Neural progenitor cell (in vitro differentiated cells): ENCODE results near the gene FANCL. TPM values are rescaled to one million over a fixed set of nuclear protein-coding genes. Genes with fewer than 3 reads are reported as not detected.
A peak's percentile ranks its signal among the peaks of the same experiment; 100 is the strongest.
"Not testable (repeated sequence)": the region's sequence is repeated elsewhere in the genome, so short reads cannot be mapped to it uniquely, and the experiment has no call there.

Experiments used
- DNase-seq: peaks from one replicate; pipeline ENCODE4 v3.0.0-alpha.2; 2016; ENCODE audit warnings: low spot score
- H2AFZ ChIP-seq: fragments of 200-600 bp; sonication (generic); replicated peaks from 2 replicates; pipeline ENCODE4 v1.6.1; 2016; ENCODE audit warnings: antibody characterized with exemption
- H3F3A ChIP-seq: fragments of 200-600 bp; sonication (generic); 2 replicates; pipeline ENCODE4 v1.6.1; 2016; ENCODE audit warnings: antibody characterized with exemption, low read depth
- H3K27ac ChIP-seq: fragments of 200-600 bp; sonication (generic); 2 replicates; pipeline ENCODE4 v1.5.1; 2016; ENCODE audit warnings: mild to moderate bottlenecking
- H3K27me3 ChIP-seq: fragments of 200-600 bp; sonication (generic); 2 replicates; pipeline ENCODE4 v1.6.1; 2016; ENCODE audit warnings: mild to moderate bottlenecking, moderate library complexity
- H3K36me3 ChIP-seq: fragments of 200-600 bp; sonication (generic); 2 replicates; pipeline ENCODE4 v1.5.1; 2016
- H3K4me1 ChIP-seq: fragments of 200-600 bp; sonication (generic); 2 replicates; pipeline ENCODE4 v1.6.1; 2016; ENCODE audit warnings: mixed run types
- H3K4me2 ChIP-seq: fragments of 200-600 bp; sonication (generic); 2 replicates; pipeline ENCODE4 v1.6.1; 2016
- H3K4me3 ChIP-seq: fragments of 200-600 bp; sonication (generic); 2 replicates; pipeline ENCODE4 v1.5.1; 2016
- H3K79me2 ChIP-seq: fragments of 200-600 bp; sonication (generic); 2 replicates; pipeline ENCODE4 v1.6.1; 2016; ENCODE audit warnings: low read depth
- H3K9ac ChIP-seq: fragments of 200-600 bp; sonication (generic); 2 replicates; pipeline ENCODE4 v1.6.1; 2016
- H3K9me3 ChIP-seq: fragments of 200-600 bp; sonication (generic); 2 replicates; pipeline ENCODE4 v1.5.1; 2016; ENCODE audit warnings: low read depth
- H4K20me1 ChIP-seq: fragments of 200-600 bp; sonication (generic); 2 replicates; pipeline ENCODE4 v1.6.1; 2016; ENCODE audit warnings: low read depth
- H3K27ac Mint-ChIP-seq: 3 replicates; pipeline ENCODE4 v1.8.0; 2021; ENCODE audit warnings: mixed read lengths
- H3K27me3 Mint-ChIP-seq: 2 replicates; pipeline ENCODE4 v1.8.0; 2022; ENCODE audit warnings: low read depth, mild to moderate bottlenecking, inconsistent platforms, moderate library complexity, mixed read lengths; ENCODE audit not compliant: insufficient read depth
- H3K36me3 Mint-ChIP-seq: 3 replicates; pipeline ENCODE4 v1.8.0; 2021; ENCODE audit warnings: mixed read lengths
- H3K4me1 Mint-ChIP-seq: 3 replicates; pipeline ENCODE4 v1.8.0; 2021; ENCODE audit warnings: mixed read lengths
- H3K4me3 Mint-ChIP-seq: 3 replicates; pipeline ENCODE4 v1.8.0; 2021; ENCODE audit warnings: mild to moderate bottlenecking, moderate library complexity, mixed read lengths
- H3K9me3 Mint-ChIP-seq: 3 replicates; pipeline ENCODE4 v1.8.0; 2020; ENCODE audit warnings: mixed read lengths
- CTCF ChIP-seq: fragments of 200-600 bp; sonication (generic); IDR thresholded peaks from 2 replicates; pipeline ENCODE4 v1.5.1; 2017; ENCODE audit warnings: antibody characterized with exemption, mild to moderate bottlenecking
- EZH2 ChIP-seq: fragments of 200-600 bp; sonication (generic); IDR thresholded peaks from 2 replicates; pipeline ENCODE4 v1.6.1; 2017; ENCODE audit warnings: antibody characterized with exemption, mild to moderate bottlenecking, moderate library complexity
- EZH2phosphoT487 ChIP-seq: fragments of 200-600 bp; sonication (generic); IDR thresholded peaks from 2 replicates; pipeline ENCODE4 v1.6.1; 2017; ENCODE audit warnings: antibody characterized with exemption
- total RNA-seq: library from RNA; depleted of rRNA; stranded (reverse); fragments of >200 nt; gene quantifications from 2 replicates; pipeline ENCODE4 v1.2.3, GENCODE V29; 2015; ENCODE audit warnings: low replicate concordance

FANCL gene
- total RNA-seq, 1 donor from 2014 or later, result 189 TPM

GRCh38 chr2:58251331-58252201, 10.4 kb upstream of the FANCL start:
- DNase-seq, H3K27me3 ChIP-seq, H3K27ac ChIP-seq, H3K4me1 ChIP-seq, H3K36me3 ChIP-seq, H4K20me1 ChIP-seq, H3K4me2 ChIP-seq, H3F3A ChIP-seq, H3K27ac Mint-ChIP-seq, H3K36me3 Mint-ChIP-seq, H3K9me3 ChIP-seq, H3K27me3 Mint-ChIP-seq, H3K9me3 Mint-ChIP-seq, H3K4me1 Mint-ChIP-seq, H3K4me3 ChIP-seq, H2AFZ ChIP-seq, H3K9ac ChIP-seq, H3K4me3 Mint-ChIP-seq, H3K79me2 ChIP-seq: not testable (repeated sequence)

GRCh38 chr2:58241546-58241864, 380 bp upstream of the FANCL start:
- peaks cover 6% of the 10 kb centered on the region for H4K20me1 ChIP-seq
- no peaks in the 10 kb centered on the region for H3K9me3 ChIP-seq
- Mint-ChIP-seq H3K4me3 (peak overlapping the region; percentile 93), H3K27me3 (peaks cover 2% of the 10 kb centered on the region), H3K9me3 (peaks cover 13% of the 10 kb centered on the region), H3K27ac (peak overlapping the region; percentile 99), H3K36me3 (peaks cover 3% of the 10 kb centered on the region), H3K4me1 (peaks cover 20% of the 10 kb centered on the region)
- H2AFZ ChIP-seq, result peak overlapping the region; percentile 92
- no peak for DNase-seq
- H3K4me1 ChIP-seq, result peaks cover 30% of the 10 kb centered on the region
- peaks cover 14% of the 10 kb centered on the region for H3F3A ChIP-seq
- peak overlapping the region; percentile 90 for H3K4me3 ChIP-seq
- peaks cover 42% of the 10 kb centered on the region for H3K79me2 ChIP-seq
- no peak overlapping the region for H3K9ac ChIP-seq
- H3K27me3 ChIP-seq, result no peaks in the 10 kb centered on the region
- peak overlapping the region; percentile 99 for H3K27ac ChIP-seq
- no peak for TF ChIP-seq EZH2phosphoT487
- TF ChIP-seq CTCF, result no peak
- TF ChIP-seq EZH2, result no peak
- H3K4me2 ChIP-seq, result peak overlapping the region; percentile 96
- no peaks in the 10 kb centered on the region for H3K36me3 ChIP-seq

GRCh38 chr2:58239243-58239925, 1.7 kb downstream of the FANCL start:
- Histone ChIP-seq H2AFZ (no peak overlapping the region), H3K4me2 (peak overlapping the region; percentile 96), H3K27me3 (no peaks in the 10 kb centered on the region), H3F3A (peaks cover 14% of the 10 kb centered on the region), H3K9ac (no peak overlapping the region), H3K27ac (no peak overlapping the region), H3K79me2 (peaks cover 64% of the 10 kb centered on the region), H4K20me1 (peaks cover 6% of the 10 kb centered on the region), H3K4me3 (peak overlapping the region; percentile 90), H3K36me3 (no peaks in the 10 kb centered on the region), H3K4me1 (peaks cover 30% of the 10 kb centered on the region), H3K9me3 (no peaks in the 10 kb centered on the region)
- Mint-ChIP-seq H3K4me3 (peak overlapping the region; percentile 74), H3K9me3 (peaks cover 29% of the 10 kb centered on the region), H3K27ac (no peak overlapping the region), H3K4me1 (peaks cover 20% of the 10 kb centered on the region), H3K36me3 (peaks cover 18% of the 10 kb centered on the region), H3K27me3 (peaks cover 2% of the 10 kb centered on the region)
- DNase-seq, result no peak
- TF ChIP-seq CTCF, result no peak
- no peak for TF ChIP-seq EZH2phosphoT487
- TF ChIP-seq EZH2, result no peak

- Histone ChIP-seq H4K20me1 (peaks cover 10% of the 10 kb centered on the region), H3K9ac (no peak overlapping the region), H3K27me3 (no peaks in the 10 kb centered on the region), H3F3A (peaks cover 14% of the 10 kb centered on the region), H3K27ac (no peak overlapping the region), H3K36me3 (no peaks in the 10 kb centered on the region), H3K79me2 (peaks cover 80% of the 10 kb centered on the region), H3K9me3 (no peaks in the 10 kb centered on the region), H3K4me2 (peak overlapping the region; percentile 96), H3K4me1 (peaks cover 42% of the 10 kb centered on the region), H3K4me3 (peak overlapping the region; percentile 90), H2AFZ (no peak overlapping the region)
- Mint-ChIP-seq H3K27me3 (peaks cover 2% of the 10 kb centered on the region), H3K36me3 (peaks cover 20% of the 10 kb centered on the region), H3K4me1 (peaks cover 20% of the 10 kb centered on the region), H3K27ac (no peak overlapping the region), H3K9me3 (peaks cover 41% of the 10 kb centered on the region), H3K4me3 (no peak overlapping the region)
- peak; percentile 25 for DNase-seq
- no peak for TF ChIP-seq EZH2phosphoT487
- no peak for TF ChIP-seq EZH2
- TF ChIP-seq CTCF, result no peak
Measured at GRCh38 chr2:58237741-58238140, 3.4 kb downstream of the FANCL start.
